Measurements from ENCODE around the gene KNTC1.
"Not testable (repeated sequence)": the region's sequence is repeated elsewhere in the genome, so short reads cannot be mapped to it uniquely, and the experiment has no call there.

Gene KNTC1

GRCh38 chr12:122501489-122501989 is 25.5 kb upstream of the KNTC1 start:
- Mint-ChIP-seq H3K4me1 (peaks cover 24% of the 10 kb centered on the region), H3K27ac (peak overlapping the region; percentile 98), H3K9me3 (no peaks in the 10 kb centered on the region), H3K4me3 (peak overlapping the region; percentile 96), H3K36me3 (peaks cover 37% of the 10 kb centered on the region)
- ATAC-seq (no peak), DNase-seq (ENCODE audit: low spot score in 2 of 2) (no peak)

GRCh38 chr12:122503147-122503751 is 23.8 kb upstream of the KNTC1 start:
- ATAC-seq (no peak), DNase-seq (ENCODE audit: low spot score in 2 of 2) (no peak)
- H3K4me1 Mint-ChIP-seq = peaks cover 24% of the 10 kb centered on the region
- H3K9me3 Mint-ChIP-seq = no peaks in the 10 kb centered on the region
- H3K36me3 Mint-ChIP-seq = peaks cover 21% of the 10 kb centered on the region
- peak overlapping the region; percentile 6 for H3K27ac Mint-ChIP-seq
- no peak overlapping the region for H3K4me3 Mint-ChIP-seq

GRCh38 chr12:122503783-122504590 is 23.1 kb upstream of the KNTC1 start:
- Mint-ChIP-seq H3K4me3 (no peak overlapping the region), H3K4me1 (peaks cover 24% of the 10 kb centered on the region), H3K27ac (no peak overlapping the region), H3K9me3 (no peaks in the 10 kb centered on the region), H3K36me3 (peaks cover 19% of the 10 kb centered on the region)
- DNase-seq (ENCODE audit: low spot score in 2 of 2) = no peak
- ATAC-seq = no peak

- DNase-seq (ENCODE audit: low spot score in 2 of 2) (no peak), ATAC-seq (no peak)
- Mint-ChIP-seq H3K27ac (no peak overlapping the region), H3K4me1 (peaks cover 18% of the 10 kb centered on the region), H3K9me3 (no peaks in the 10 kb centered on the region), H3K36me3 (peaks cover 7% of the 10 kb centered on the region), H3K4me3 (no peak overlapping the region)
These were observed 21.5 kb upstream of the KNTC1 start for GRCh38 chr12:122505419-122506051.

- Mint-ChIP-seq H3K27ac (no peak overlapping the region), H3K4me1 (peaks cover 9% of the 10 kb centered on the region), H3K4me3 (no peak overlapping the region), H3K36me3 (no peaks in the 10 kb centered on the region), H3K9me3 (no peaks in the 10 kb centered on the region)
- DNase-seq (ENCODE audit: low spot score in 2 of 2) (no peak), ATAC-seq (no peak)
These were observed 20.6 kb upstream of the KNTC1 start for GRCh38 chr12:122506393-122506938.

- no peak for DNase-seq (ENCODE audit: low spot score in 2 of 2)
- no peak overlapping the region for H3K27ac Mint-ChIP-seq
These were observed 18.9 kb upstream of the KNTC1 start for GRCh38 chr12:122508163-122508562.

GRCh38 chr12:122513028-122513427 is 14.0 kb upstream of the KNTC1 start:
- peaks cover 11% of the 10 kb centered on the region for H3K4me1 Mint-ChIP-seq
- ATAC-seq; H3K4me3 Mint-ChIP-seq; H3K36me3 Mint-ChIP-seq; DNase-seq (ENCODE audit: low spot score in 2 of 2); H3K27ac Mint-ChIP-seq; H3K9me3 Mint-ChIP-seq: not testable (repeated sequence)

More at GRCh38 chr12:122508163-122508562, 18.9 kb upstream of the KNTC1 start:
- Mint-ChIP-seq H3K9me3 (no peaks in the 10 kb centered on the region), H3K4me3 (no peak overlapping the region), H3K4me1 (no peaks in the 10 kb centered on the region), H3K36me3 (no peaks in the 10 kb centered on the region)
- ATAC-seq = no peak

GRCh38 chr12:122513660-122514059 is 13.4 kb upstream of the KNTC1 start:
- H3K9me3 Mint-ChIP-seq = no peaks in the 10 kb centered on the region
- ATAC-seq (no peak), DNase-seq (ENCODE audit: low spot score in 2 of 2) (no peak)
- peaks cover 13% of the 10 kb centered on the region for H3K4me1 Mint-ChIP-seq
- H3K27ac Mint-ChIP-seq = no peak overlapping the region
- no peaks in the 10 kb centered on the region for H3K36me3 Mint-ChIP-seq
- no peak overlapping the region for H3K4me3 Mint-ChIP-seq

GRCh38 chr12:122515275-122515674 is 11.8 kb upstream of the KNTC1 start:
- DNase-seq (ENCODE audit: low spot score in 2 of 2) = no peak
- ATAC-seq = no peak
- H3K4me1 Mint-ChIP-seq = peaks cover 26% of the 10 kb centered on the region
- no peak overlapping the region for H3K27ac Mint-ChIP-seq
- no peak overlapping the region for H3K4me3 Mint-ChIP-seq
- H3K9me3 Mint-ChIP-seq = no peaks in the 10 kb centered on the region
- no peaks in the 10 kb centered on the region for H3K36me3 Mint-ChIP-seq

- no peak for ATAC-seq
- H3K27ac Mint-ChIP-seq = peak overlapping the region; percentile 79
- peaks cover 36% of the 10 kb centered on the region for H3K4me1 Mint-ChIP-seq
- H3K4me3 Mint-ChIP-seq = no peak overlapping the region
- no peaks in the 10 kb centered on the region for H3K9me3 Mint-ChIP-seq
- DNase-seq (ENCODE audit: low spot score in 2 of 2) = no peak
- H3K36me3 Mint-ChIP-seq = no peaks in the 10 kb centered on the region
These were observed 10.3 kb upstream of the KNTC1 start for GRCh38 chr12:122516544-122517361.

GRCh38 chr12:122517877-122518276 is 9.2 kb upstream of the KNTC1 start:
- Mint-ChIP-seq H3K4me1 (peaks cover 37% of the 10 kb centered on the region), H3K27ac (peak overlapping the region; percentile 79), H3K4me3 (no peak overlapping the region), H3K36me3 (no peaks in the 10 kb centered on the region), H3K9me3 (no peaks in the 10 kb centered on the region)
- ATAC-seq (peak; percentile 77), DNase-seq (ENCODE audit: low spot score in 2 of 2) (no peak)

GRCh38 chr12:122518908-122519307 is 8.1 kb upstream of the KNTC1 start:
- no peaks in the 10 kb centered on the region for H3K9me3 Mint-ChIP-seq
- H3K36me3 Mint-ChIP-seq = no peaks in the 10 kb centered on the region
- H3K4me3 Mint-ChIP-seq = no peak overlapping the region
- peak overlapping the region; percentile 79 for H3K27ac Mint-ChIP-seq
- DNase-seq (ENCODE audit: low spot score in 2 of 2) (no peak), ATAC-seq (no peak)
- H3K4me1 Mint-ChIP-seq = peaks cover 47% of the 10 kb centered on the region

- Mint-ChIP-seq H3K36me3 (no peaks in the 10 kb centered on the region), H3K4me1 (peaks cover 52% of the 10 kb centered on the region), H3K4me3 (no peak overlapping the region), H3K27ac (no peak overlapping the region), H3K9me3 (no peaks in the 10 kb centered on the region)
- DNase-seq (ENCODE audit: low spot score in 2 of 2) (no peak), ATAC-seq (no peak)
These were observed 7.6 kb upstream of the KNTC1 start for GRCh38 chr12:122519418-122519817.

- Mint-ChIP-seq H3K27ac (peak overlapping the region; percentile 27), H3K36me3 (no peaks in the 10 kb centered on the region), H3K4me3 (no peak overlapping the region), H3K4me1 (peaks cover 52% of the 10 kb centered on the region), H3K9me3 (no peaks in the 10 kb centered on the region)
- ATAC-seq (no peak), DNase-seq (ENCODE audit: low spot score in 2 of 2) (no peak)
These were observed 6.4 kb upstream of the KNTC1 start for GRCh38 chr12:122520676-122521075.

GRCh38 chr12:122523280-122523679 is 3.8 kb upstream of the KNTC1 start:
- H3K36me3 Mint-ChIP-seq = peaks cover 2% of the 10 kb centered on the region
- no peak overlapping the region for H3K27ac Mint-ChIP-seq
- DNase-seq (ENCODE audit: low spot score in 2 of 2) (no peak), ATAC-seq (no peak)
- peaks cover 41% of the 10 kb centered on the region for H3K4me1 Mint-ChIP-seq
- no peak overlapping the region for H3K4me3 Mint-ChIP-seq
- H3K9me3 Mint-ChIP-seq = no peaks in the 10 kb centered on the region

Data from stimulated activated effector memory CD8-positive, alpha-beta T cell treated with anti-CD3 and anti-CD28 coated beads, Interleukin-12 subunit alpha, Interleukin-12 subunit beta, amount 100 ng/mL, for 72 hours (primary cell).